Activated T-helper 9 cell treated with anti-CD3 and anti-CD28 coated beads, Interleukin-2, amount 50 U/mL, for 16 hours (primary cell): ENCODE data around the gene BPI.
"Not testable (repeated sequence)": the region's sequence is repeated elsewhere in the genome, so short reads cannot be mapped to it uniquely, and the experiment has no call there.

ENCODE experiments used
- DNase-seq: peaks from one replicate; pipeline ENCODE4 v3.0.0-alpha.2; 2020; ENCODE audit warnings: low read depth

BPI gene

GRCh38 chr20:38278131-38278530, 25.8 kb upstream of the BPI start:
- DNase-seq: no peak

- DNase-seq: no peak
Measured at GRCh38 chr20:38278763-38279162, 25.2 kb upstream of the BPI start.

GRCh38 chr20:38281176-38281915, 22.6 kb upstream of the BPI start:
- DNase-seq: not testable (repeated sequence)

- no peak for DNase-seq
Measured at GRCh38 chr20:38283236-38283635, 20.7 kb upstream of the BPI start.

- DNase-seq: not testable (repeated sequence)
Measured at GRCh38 chr20:38284066-38284650, 19.8 kb upstream of the BPI start.

GRCh38 chr20:38284893-38285444, 19.0 kb upstream of the BPI start:
- DNase-seq: no peak

GRCh38 chr20:38286586-38287531, 17.1 kb upstream of the BPI start:
- no peak for DNase-seq

GRCh38 chr20:38290829-38291814, 12.8 kb upstream of the BPI start:
- no peak for DNase-seq

- no peak for DNase-seq
Measured at GRCh38 chr20:38291966-38292365, 12.0 kb upstream of the BPI start.

- DNase-seq: no peak
Measured at GRCh38 chr20:38293491-38294065, 10.4 kb upstream of the BPI start.

GRCh38 chr20:38294076-38294591, 9.8 kb upstream of the BPI start:
- no peak for DNase-seq

- no peak for DNase-seq
Measured at GRCh38 chr20:38295811-38296210, 8.1 kb upstream of the BPI start.

GRCh38 chr20:38296433-38296832, 7.5 kb upstream of the BPI start:
- DNase-seq: no peak

- no peak for DNase-seq
Measured at GRCh38 chr20:38297916-38298674, 5.9 kb upstream of the BPI start.

GRCh38 chr20:38298768-38299288, 5.1 kb upstream of the BPI start:
- DNase-seq: no peak

GRCh38 chr20:38299963-38300362, 4.0 kb upstream of the BPI start:
- no peak for DNase-seq

- no peak for DNase-seq
Measured at GRCh38 chr20:38300438-38300837, 3.5 kb upstream of the BPI start.

- DNase-seq: no peak
Measured at GRCh38 chr20:38301309-38301708, 2.6 kb upstream of the BPI start.

- DNase-seq: no peak
Measured at GRCh38 chr20:38302786-38303185, 1.2 kb upstream of the BPI start.
